GM12873 (cell line): ENCODE results near the gene HOPX.

Source experiments
- CTCF ChIP-seq: IDR thresholded peaks from 2 replicates; pipeline ENCODE4 v1.5.1; 2012; ENCODE audit warnings: low read depth, mild to moderate bottlenecking, moderate library complexity, low read length, control low read depth; ENCODE audit not compliant: insufficient read depth; ENCODE audit errors: missing control alignments

HOPX gene

GRCh38 chr4:56657818-56658217, 23.3 kb downstream of the HOPX start:
- TF ChIP-seq CTCF = no peak

GRCh38 chr4:56657128-56657527, 24.0 kb downstream of the HOPX start:
- TF ChIP-seq CTCF = no peak

- peak; percentile 14 for TF ChIP-seq CTCF
Observed at GRCh38 chr4:56656346-56656643, 24.8 kb downstream of the HOPX start.

- no peak for TF ChIP-seq CTCF
Observed at GRCh38 chr4:56655627-56656345, 25.3 kb downstream of the HOPX start.

GRCh38 chr4:56655209-56655626, 25.9 kb downstream of the HOPX start:
- no peak for TF ChIP-seq CTCF

- TF ChIP-seq CTCF = no peak
Observed at GRCh38 chr4:56654238-56654632, 26.9 kb downstream of the HOPX start.

GRCh38 chr4:56653461-56654237, 27.4 kb downstream of the HOPX start:
- TF ChIP-seq CTCF = no peak
